Fibroblast of villous mesenchyme (primary cell): ENCODE measurements around the gene STRA8. TPM values are rescaled to one million over a fixed set of nuclear protein-coding genes. Genes with fewer than 3 reads are reported as not detected.

Experiments
- DNase-seq: peaks from one replicate; pipeline ENCODE4 v3.0.0-alpha.2; 2010; ENCODE audit warnings: low read depth
- H3K4me3 ChIP-seq: 2 replicates; pipeline ENCODE4 v1.5.1; 2011; ENCODE audit warnings: low read depth, mild to moderate bottlenecking, low read length
- CTCF ChIP-seq: IDR thresholded peaks from 2 replicates; pipeline ENCODE4 v1.5.1; 2012; ENCODE audit warnings: low read depth, mild to moderate bottlenecking, low read length; ENCODE audit not compliant: insufficient read depth
- total RNA-seq: library from RNA; depleted of rRNA; stranded (reverse); fragments of >200 nt; gene quantifications from 2 replicates; pipeline ENCODE4 v1.2.3, GENCODE V29; 2012

Gene STRA8, protein sequence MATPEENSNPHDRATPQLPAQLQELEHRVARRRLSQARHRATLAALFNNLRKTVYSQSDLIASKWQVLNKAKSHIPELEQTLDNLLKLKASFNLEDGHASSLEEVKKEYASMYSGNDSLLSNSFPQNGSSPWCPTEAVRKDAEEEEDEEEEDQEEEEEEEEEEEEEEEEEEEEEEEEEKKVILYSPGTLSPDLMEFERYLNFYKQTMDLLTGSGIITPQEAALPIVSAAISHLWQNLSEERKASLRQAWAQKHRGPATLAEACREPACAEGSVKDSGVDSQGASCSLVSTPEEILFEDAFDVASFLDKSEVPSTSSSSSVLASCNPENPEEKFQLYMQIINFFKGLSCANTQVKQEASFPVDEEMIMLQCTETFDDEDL
- total RNA-seq = not detected in 2 replicates

GRCh38 chr7:135233570-135233969, at the start of gene STRA8:
TSS of gene STRA8 (plus strand) at chr7:135233838. CDS start at chr7:135240525, 6,687 bp downstream.
- TF ChIP-seq CTCF = no peak
- no peak within 1 kb of the TSS for H3K4me3 ChIP-seq
- DNase-seq = no peak

GRCh38 chr7:135184254-135184841, 49.3 kb upstream of the STRA8 start:
- DNase-seq = no peak
- TF ChIP-seq CTCF = no peak

GRCh38 chr7:135185471-135186260, 48.0 kb upstream of the STRA8 start:
- no peak for TF ChIP-seq CTCF
- DNase-seq = no peak
- H3K4me3 ChIP-seq = no peak overlapping the region

More at GRCh38 chr7:135184254-135184841, 49.3 kb upstream of the STRA8 start:
- H3K4me3 ChIP-seq = no peak overlapping the region

DNA sequence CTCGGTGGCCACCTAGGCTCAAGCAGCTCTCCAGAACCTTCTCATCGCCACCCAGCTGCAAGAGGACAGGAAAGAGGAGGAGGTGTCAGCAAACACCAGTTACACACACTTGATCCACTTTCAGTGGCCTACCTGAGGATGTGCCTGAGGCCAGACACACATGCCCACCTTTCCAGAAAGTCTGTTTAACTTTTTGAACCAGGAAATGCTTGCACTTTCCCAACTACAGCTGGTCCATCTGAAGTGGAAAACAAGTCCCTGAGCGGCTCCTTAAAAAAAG, 47.4 kb upstream of the STRA8 start:
- no peak for DNase-seq
- H3K4me3 ChIP-seq = no peak overlapping the region
- no peak for TF ChIP-seq CTCF

DNA sequence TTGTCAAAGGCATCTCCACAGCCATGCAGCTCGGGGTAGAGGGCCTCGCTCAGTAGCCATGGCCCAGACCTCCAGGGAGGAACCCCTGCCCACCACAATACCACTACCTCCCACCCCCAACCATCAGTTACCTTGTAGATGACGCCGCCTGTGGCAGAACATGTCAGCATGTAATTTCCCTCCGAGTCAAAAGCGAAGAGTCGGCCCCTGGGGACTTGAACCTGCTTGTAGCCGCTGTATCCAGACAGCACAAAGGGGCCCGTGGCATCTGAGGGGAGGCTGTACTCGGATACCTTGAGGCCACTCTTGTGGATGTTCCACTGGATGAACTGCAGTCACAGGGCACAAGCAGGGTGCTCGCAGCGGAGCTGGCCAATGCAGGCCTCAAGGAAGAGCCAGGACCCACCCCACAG, 46.8 kb upstream of the STRA8 start:
- TF ChIP-seq CTCF = no peak
- DNase-seq = no peak
- H3K4me3 ChIP-seq = no peak overlapping the region

- TF ChIP-seq CTCF = no peak
- no peak overlapping the region for H3K4me3 ChIP-seq
- no peak for DNase-seq
Observed at GRCh38 chr7:135188298-135188984, 45.2 kb upstream of the STRA8 start.
